ENCODE data around the gene CCDC88C. TPM values are rescaled to one million over a fixed set of nuclear protein-coding genes. Genes with fewer than 3 reads are reported as not detected.

Gene CCDC88C
- total and polyA plus RNA-seq, 2 donors (not counting 3 experiments of a cell fraction or from before 2014, with no cell fraction given): 11.4 to 52.1 TPM

DNA sequence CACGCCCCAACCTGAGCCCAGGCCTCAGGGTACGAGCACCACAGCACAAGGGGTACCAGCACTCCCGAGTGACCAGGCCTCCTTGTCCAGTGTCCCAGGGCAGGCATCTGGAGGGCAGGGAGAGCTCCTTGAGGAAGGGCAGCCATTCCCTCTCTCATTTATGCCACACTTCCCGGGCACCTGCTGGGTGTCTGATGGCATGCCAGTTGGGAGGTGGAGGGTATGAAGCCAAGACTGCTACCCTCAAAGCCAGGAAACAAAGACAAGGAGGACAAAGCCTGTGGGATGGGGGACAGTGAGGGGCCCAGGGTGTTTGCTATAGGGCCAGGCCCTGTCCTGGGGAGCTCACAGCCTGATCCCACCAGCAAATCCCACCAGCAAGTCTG, 45.6 kb downstream of the CCDC88C start:
- H4K20me1 ChIP-seq (replicated peaks; ENCODE audit: control insufficient read depth, extremely low read depth, insufficient read depth, low read length): no peaks in the 10 kb centered on the region
- H3K4me3 ChIP-seq (replicated peaks in 1 of 3; ENCODE audit: insufficient read depth in 1 of 3, low read depth in 1 of 3, low read length in 3 of 3): no peak overlapping the region
- H3K9me1 ChIP-seq (replicated peaks; ENCODE audit: control insufficient read depth, extremely low read depth, insufficient read depth, low read length): no peaks in the 10 kb centered on the region
- H3K27me3 ChIP-seq (ENCODE audit: control insufficient read depth in 2 of 2, insufficient read depth in 2 of 2, low read length in 2 of 2): no peaks in the 10 kb centered on the region
- dilution Hi-C loops (cut with MboI; ENCODE audit: extremely low pct_ligation_motif_present, low sequenced_read_pairs) (no loop called here), intact Hi-C loops (cut with micrococcal nuclease) (loop anchor here (2.0 kb wide), 1 partner anchor 31 kb away; no protein-coding TSS in a partner anchor)
- FAIRE-seq (no peak), DNase-seq (ENCODE audit: low read depth, low spot score) (no peak)
- ChIA-PET POLR2A (no interaction called here), CTCF (interaction anchor here (1.1 to 1.5 kb wide), 2 partner anchors 46 to 48 kb away, joined by 3 to 6 read pairs; no protein-coding TSS in a partner anchor)
- H3K36me3 ChIP-seq (ENCODE audit: control insufficient read depth in 2 of 2, extremely low read depth in 1 of 2, insufficient read depth in 2 of 2, low read length in 2 of 2): no peaks in the 10 kb centered on the region
- H3K27ac ChIP-seq (ENCODE audit: insufficient read depth, low read depth, low read length): no peak overlapping the region
- H3K79me2 ChIP-seq (ENCODE audit: control insufficient read depth, insufficient read depth, low read length): peaks cover 3% of the 10 kb centered on the region
- H3K4me1 ChIP-seq (ENCODE audit: control insufficient read depth, extremely low read depth, insufficient read depth, low read length): peaks cover 42% of the 10 kb centered on the region
- TF ChIP-seq POLR2AphosphoS5 (IDR thresholded peaks at IDR 0.05; ENCODE audit: insufficient read depth, low read depth, low read length) (no peak), EZH2 (IDR thresholded peaks at IDR 0.05; ENCODE audit: borderline replicate concordance, low read depth, low read length, severe bottlenecking) (no peak), MYC (IDR thresholded peaks at IDR 0.05; ENCODE audit: low read depth, low read length) (no peak)
- TF ChIP-seq, protein P1, sequence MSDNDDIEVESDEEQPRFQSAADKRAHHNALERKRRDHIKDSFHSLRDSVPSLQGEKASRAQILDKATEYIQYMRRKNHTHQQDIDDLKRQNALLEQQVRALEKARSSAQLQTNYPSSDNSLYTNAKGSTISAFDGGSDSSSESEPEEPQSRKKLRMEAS (IDR thresholded peaks at IDR 0.05; ENCODE audit: insufficient read depth, insufficient read length): no peak
- no peak overlapping the region for H3K9ac ChIP-seq (replicated peaks; ENCODE audit: extremely low read depth, insufficient read depth, low read length)
- no peak overlapping the region for H2AFZ ChIP-seq (ENCODE audit: low read depth, low read length)
- no peaks in the 10 kb centered on the region for H3K9me3 ChIP-seq (replicated peaks; ENCODE audit: control insufficient read depth, insufficient read depth, low read length)
- no peak overlapping the region for H3K4me2 ChIP-seq (ENCODE audit: insufficient read depth, low read length)
- BruUV-seq (replicated peaks): no TSS peak

DNA sequence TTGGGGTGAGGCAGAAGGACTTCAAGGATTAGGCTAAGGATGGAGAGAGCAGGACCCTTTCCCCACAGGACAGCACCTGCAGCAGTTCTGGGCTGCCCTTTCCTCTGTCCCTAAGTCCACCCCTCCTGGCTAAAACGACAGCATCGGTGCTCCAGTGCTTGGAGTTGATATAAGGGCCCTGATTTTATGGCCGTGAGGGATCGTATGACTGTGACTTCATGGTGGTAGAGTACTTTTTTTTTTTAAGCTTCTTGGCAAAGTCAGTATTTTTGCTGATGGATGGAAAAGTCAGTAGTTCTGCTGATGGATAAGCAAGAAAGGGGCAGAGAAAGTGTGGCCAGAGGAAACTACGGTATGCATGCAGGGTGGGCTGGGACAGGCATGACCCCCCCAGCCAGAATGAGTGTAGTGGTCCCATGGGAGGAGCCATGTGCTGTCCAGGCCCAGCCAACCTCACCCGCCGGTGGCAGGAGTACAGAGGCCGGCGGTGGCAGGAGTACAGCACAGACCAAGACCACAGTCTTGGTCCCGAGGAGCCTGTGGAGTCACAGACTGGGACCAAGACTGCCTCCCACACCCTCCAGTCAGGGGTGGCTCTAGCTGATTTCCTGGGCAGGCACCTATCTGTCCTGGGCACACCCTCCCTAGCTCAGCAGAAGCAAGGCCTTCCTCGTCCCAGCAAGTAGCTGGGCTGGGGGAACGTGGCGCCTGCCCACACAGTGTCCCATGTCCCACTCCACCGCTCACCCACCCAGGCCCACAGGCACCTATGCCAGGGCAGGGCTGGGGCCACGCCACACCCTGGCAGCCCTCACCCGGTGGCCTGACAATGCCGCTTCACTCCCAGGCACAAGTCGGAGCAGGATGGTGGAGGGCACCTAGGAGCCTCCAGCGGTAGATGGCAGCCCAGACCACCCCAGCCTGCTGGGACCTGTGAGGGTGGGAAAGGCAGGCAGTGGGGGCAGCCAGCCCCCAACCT, 46.3 kb downstream of the CCDC88C start:
- H3K9me3 ChIP-seq (replicated peaks; ENCODE audit: control insufficient read depth, insufficient read depth, low read length): no peaks in the 10 kb centered on the region
- ChIA-PET POLR2A (no interaction called here), CTCF (interaction anchor here (1.1 kb wide), 1 partner anchor 47 kb away, joined by 3 read pairs; no protein-coding TSS in a partner anchor)
- no peaks in the 10 kb centered on the region for H4K20me1 ChIP-seq (replicated peaks; ENCODE audit: control insufficient read depth, extremely low read depth, insufficient read depth, low read length)
- H3K79me2 ChIP-seq (ENCODE audit: control insufficient read depth, insufficient read depth, low read length): peaks cover 3% of the 10 kb centered on the region
- H2AFZ ChIP-seq (ENCODE audit: low read depth, low read length): no peak overlapping the region
- no peak overlapping the region for H3K4me3 ChIP-seq (replicated peaks in 1 of 3; ENCODE audit: insufficient read depth in 1 of 3, low read depth in 1 of 3, low read length in 3 of 3)
- intact Hi-C loops (cut with micrococcal nuclease) (no loop called here), dilution Hi-C loops (cut with MboI; ENCODE audit: extremely low pct_ligation_motif_present, low sequenced_read_pairs) (no loop called here)
- BruUV-seq (replicated peaks): no TSS peak
- H3K27me3 ChIP-seq (ENCODE audit: control insufficient read depth in 2 of 2, insufficient read depth in 2 of 2, low read length in 2 of 2): no peaks in the 10 kb centered on the region
- H3K9me1 ChIP-seq (replicated peaks; ENCODE audit: control insufficient read depth, extremely low read depth, insufficient read depth, low read length): no peaks in the 10 kb centered on the region
- no peak overlapping the region for H3K27ac ChIP-seq (ENCODE audit: insufficient read depth, low read depth, low read length)
- no peak for DNase-seq (ENCODE audit: low read depth, low spot score)
- H3K4me1 ChIP-seq (ENCODE audit: control insufficient read depth, extremely low read depth, insufficient read depth, low read length): peaks cover 42% of the 10 kb centered on the region
- no peak overlapping the region for H3K4me2 ChIP-seq (ENCODE audit: insufficient read depth, low read length)
- FAIRE-seq: no peak
- H3K36me3 ChIP-seq (ENCODE audit: control insufficient read depth in 2 of 2, extremely low read depth in 1 of 2, insufficient read depth in 2 of 2, low read length in 2 of 2): no peaks in the 10 kb centered on the region
- no peak overlapping the region for H3K9ac ChIP-seq (replicated peaks; ENCODE audit: extremely low read depth, insufficient read depth, low read length)
- TF ChIP-seq FOS (IDR thresholded peaks at IDR 0.05; ENCODE audit: borderline replicate concordance, insufficient read depth, low read length) (no peak), MYC (IDR thresholded peaks at IDR 0.05; ENCODE audit: low read depth, low read length) (no peak), JUN (IDR thresholded peaks at IDR 0.05; ENCODE audit: borderline replicate concordance, insufficient read depth, insufficient read length, low read depth) (no peak), POLR2AphosphoS5 (IDR thresholded peaks at IDR 0.05; ENCODE audit: insufficient read depth, low read depth, low read length) (no peak), POLR2A (IDR thresholded peaks at IDR 0.05; ENCODE audit: low read depth, low read length) (no peak), GATA2 (IDR thresholded peaks at IDR 0.05; ENCODE audit: insufficient read depth, insufficient read length, low read depth, low read length) (no peak), EZH2 (IDR thresholded peaks at IDR 0.05; ENCODE audit: borderline replicate concordance, low read depth, low read length, severe bottlenecking) (no peak)
- TF ChIP-seq, protein P1 (IDR thresholded peaks at IDR 0.05; ENCODE audit: insufficient read depth, insufficient read length): no peak
- TF ChIP-seq, protein P2, sequence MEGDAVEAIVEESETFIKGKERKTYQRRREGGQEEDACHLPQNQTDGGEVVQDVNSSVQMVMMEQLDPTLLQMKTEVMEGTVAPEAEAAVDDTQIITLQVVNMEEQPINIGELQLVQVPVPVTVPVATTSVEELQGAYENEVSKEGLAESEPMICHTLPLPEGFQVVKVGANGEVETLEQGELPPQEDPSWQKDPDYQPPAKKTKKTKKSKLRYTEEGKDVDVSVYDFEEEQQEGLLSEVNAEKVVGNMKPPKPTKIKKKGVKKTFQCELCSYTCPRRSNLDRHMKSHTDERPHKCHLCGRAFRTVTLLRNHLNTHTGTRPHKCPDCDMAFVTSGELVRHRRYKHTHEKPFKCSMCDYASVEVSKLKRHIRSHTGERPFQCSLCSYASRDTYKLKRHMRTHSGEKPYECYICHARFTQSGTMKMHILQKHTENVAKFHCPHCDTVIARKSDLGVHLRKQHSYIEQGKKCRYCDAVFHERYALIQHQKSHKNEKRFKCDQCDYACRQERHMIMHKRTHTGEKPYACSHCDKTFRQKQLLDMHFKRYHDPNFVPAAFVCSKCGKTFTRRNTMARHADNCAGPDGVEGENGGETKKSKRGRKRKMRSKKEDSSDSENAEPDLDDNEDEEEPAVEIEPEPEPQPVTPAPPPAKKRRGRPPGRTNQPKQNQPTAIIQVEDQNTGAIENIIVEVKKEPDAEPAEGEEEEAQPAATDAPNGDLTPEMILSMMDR (IDR thresholded peaks at IDR 0.05; ENCODE audit: extremely low read depth in 1 of 2, insufficient read depth in 1 of 2, low read depth in 1 of 2, low read length in 2 of 2): no peak

Measured in endothelial cell of umbilical vein (primary cell).